Measurements from ENCODE around the gene LONP1.
A peak's percentile ranks its signal among the peaks of the same experiment; 100 is the strongest.

Gene LONP1

DNA sequence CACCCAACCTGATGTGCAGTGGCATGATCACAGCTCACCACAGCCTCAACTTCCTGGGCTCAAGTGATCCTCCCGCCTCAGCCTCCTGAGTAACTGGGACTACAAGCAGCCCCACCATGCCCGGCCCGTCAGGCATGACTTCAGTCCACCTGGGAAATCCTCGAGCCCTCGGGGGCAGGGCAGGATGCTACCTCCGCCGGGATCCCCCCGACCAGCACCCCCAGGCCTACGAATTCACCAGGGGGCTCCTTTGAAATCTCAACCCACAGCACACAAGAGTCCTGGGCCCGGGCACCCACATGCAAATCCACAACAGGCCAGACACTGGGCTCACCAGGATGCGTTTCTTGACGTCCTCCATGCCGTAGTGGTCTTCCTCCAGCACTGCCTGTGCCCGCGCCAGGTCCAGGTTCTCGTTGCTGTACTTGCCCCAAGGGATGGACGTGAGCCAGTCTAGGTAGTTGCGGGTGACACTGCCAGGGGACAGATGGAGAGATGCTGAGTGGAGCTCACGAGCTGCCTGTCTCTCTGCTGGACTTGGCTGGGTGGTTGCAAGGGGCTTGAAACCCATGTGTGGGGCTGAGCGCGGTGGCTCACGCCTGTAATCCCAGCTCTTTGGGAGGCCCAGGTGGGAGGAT lies 19.4 kb downstream of the LONP1 start:
- no peak for TF ChIP-seq SP1 (IDR thresholded peaks at IDR 0.05)
- no peak for TF ChIP-seq TARDBP (IDR thresholded peaks at IDR 0.05)
- TF ChIP-seq ARNT (IDR thresholded peaks at IDR 0.05): no peak
- ChIA-PET CTCF (no interaction called here), POLR2A (interaction anchor here (1.0 to 1.4 kb wide), 3 partner anchors 11 to 18 kb away, joined by 3 to 4 read pairs (median 3); partner anchors contain the start of gene RPL36)
- DNase-seq (ENCODE audit: extremely low spot score): no peak

DNA sequence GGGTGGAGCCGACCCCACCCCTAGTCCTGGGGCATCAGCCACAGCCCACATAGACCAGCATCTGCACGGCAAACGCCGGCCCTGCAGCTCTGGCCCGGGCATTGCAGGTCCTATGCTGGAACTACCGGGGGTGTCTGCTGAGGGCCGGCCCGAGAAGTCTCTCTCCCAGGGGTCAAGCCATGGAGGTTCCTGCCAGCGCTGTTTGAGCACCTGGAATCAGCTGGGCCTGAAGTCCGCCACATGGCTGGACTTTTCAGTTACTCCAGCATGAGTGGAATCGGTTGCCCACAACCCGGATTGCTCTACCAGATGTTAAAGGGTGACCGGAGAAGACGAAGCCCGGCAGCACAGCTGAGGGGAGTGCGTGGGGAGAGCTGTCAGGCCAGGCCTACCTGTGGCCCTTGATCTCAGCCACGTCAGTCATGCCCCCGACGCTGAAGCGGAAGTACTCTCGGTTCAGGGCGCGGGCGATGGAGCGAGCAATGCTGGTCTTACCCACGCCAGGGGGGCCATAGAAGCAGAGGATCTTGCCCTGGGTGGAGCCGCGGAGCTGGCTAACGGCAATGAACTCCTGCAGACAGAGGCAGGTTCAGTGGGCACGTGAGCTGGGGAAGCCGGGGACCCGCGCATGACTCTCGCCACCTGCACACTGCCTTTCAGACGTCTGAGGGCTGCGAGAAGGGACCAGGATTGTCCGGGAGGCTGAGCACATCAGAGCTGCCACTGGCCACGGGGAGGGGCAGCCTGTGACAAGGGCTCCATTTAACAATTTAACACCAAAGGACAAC lies 21.1 kb downstream of the LONP1 start:
- no peak for TF ChIP-seq NFRKB (IDR thresholded peaks at IDR 0.05)
- no peak for TF ChIP-seq BHLHE40 (IDR thresholded peaks at IDR 0.05; ENCODE audit: borderline replicate concordance)
- no peak for TF ChIP-seq LEF1 (IDR thresholded peaks at IDR 0.05; ENCODE audit: borderline replicate concordance)
- no peak for TF ChIP-seq HDGF (IDR thresholded peaks at IDR 0.05; ENCODE audit: borderline replicate concordance)
- DNase-seq (ENCODE audit: extremely low spot score): no peak
- CTCF ChIA-PET: no interaction called here
- POLR2A ChIA-PET: interaction anchor here (0.9 to 2.6 kb wide), 6 partner anchors 9 to 21 kb away, joined by 3 to 14 read pairs (median 4); partner anchors contain the start of genes CATSPERD, LONP1 and RPL36

DNA sequence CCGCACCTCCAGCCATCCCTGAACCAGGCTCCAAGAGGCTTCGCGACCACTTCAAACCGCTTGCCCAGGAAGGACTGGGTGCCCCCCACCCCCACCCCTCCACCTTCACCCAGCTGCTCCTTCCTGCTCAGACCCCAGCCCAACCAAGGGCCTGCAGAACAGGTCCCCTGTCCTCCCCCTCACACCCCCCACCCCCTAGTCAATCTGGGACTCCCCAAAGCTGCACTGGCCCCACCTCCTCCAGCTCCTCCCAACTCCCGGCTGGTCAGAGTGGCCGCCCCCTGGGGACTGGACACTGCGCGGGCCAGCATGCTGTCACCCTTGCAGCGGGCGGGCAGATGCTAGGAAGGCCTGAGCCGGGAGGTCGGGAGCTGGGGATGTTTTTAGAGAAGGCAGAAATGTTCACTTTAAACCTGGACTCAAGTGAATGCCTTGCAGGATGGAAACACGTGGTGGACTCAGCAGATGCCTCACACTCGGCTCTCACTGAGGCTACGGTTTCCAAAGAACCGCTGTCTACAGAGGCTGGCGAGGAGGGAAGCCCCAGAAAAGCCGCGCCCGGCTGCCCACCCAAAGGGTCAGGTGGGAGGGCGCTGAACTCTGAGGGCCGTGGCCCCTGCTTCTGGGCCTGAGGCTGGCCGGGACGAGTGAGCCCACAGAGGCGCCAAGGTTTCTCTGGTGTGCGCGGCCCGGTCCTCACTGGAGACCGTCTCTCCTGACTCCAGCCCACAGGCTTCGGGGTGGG lies 21.9 kb downstream of the LONP1 start:
- POLR2A ChIA-PET: interaction anchor here (1.5 to 2.6 kb wide), 3 partner anchors 9 to 22 kb away, joined by 5 to 14 read pairs (median 7); partner anchors contain the start of genes CATSPERD, LONP1 and RPL36
- TF ChIP-seq, protein P1, sequence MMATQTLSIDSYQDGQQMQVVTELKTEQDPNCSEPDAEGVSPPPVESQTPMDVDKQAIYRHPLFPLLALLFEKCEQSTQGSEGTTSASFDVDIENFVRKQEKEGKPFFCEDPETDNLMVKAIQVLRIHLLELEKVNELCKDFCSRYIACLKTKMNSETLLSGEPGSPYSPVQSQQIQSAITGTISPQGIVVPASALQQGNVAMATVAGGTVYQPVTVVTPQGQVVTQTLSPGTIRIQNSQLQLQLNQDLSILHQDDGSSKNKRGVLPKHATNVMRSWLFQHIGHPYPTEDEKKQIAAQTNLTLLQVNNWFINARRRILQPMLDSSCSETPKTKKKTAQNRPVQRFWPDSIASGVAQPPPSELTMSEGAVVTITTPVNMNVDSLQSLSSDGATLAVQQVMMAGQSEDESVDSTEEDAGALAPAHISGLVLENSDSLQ (IDR thresholded peaks at IDR 0.05): no peak
- TF ChIP-seq ELF4 (IDR thresholded peaks at IDR 0.05): no peak
- TF ChIP-seq FOXA1 (IDR thresholded peaks at IDR 0.05): no peak
- no peak for TF ChIP-seq NFRKB (IDR thresholded peaks at IDR 0.05)
- no peak for TF ChIP-seq LEF1 (IDR thresholded peaks at IDR 0.05; ENCODE audit: borderline replicate concordance)
- CTCF ChIA-PET: no interaction called here
- no peak for DNase-seq (ENCODE audit: extremely low spot score)

DNA sequence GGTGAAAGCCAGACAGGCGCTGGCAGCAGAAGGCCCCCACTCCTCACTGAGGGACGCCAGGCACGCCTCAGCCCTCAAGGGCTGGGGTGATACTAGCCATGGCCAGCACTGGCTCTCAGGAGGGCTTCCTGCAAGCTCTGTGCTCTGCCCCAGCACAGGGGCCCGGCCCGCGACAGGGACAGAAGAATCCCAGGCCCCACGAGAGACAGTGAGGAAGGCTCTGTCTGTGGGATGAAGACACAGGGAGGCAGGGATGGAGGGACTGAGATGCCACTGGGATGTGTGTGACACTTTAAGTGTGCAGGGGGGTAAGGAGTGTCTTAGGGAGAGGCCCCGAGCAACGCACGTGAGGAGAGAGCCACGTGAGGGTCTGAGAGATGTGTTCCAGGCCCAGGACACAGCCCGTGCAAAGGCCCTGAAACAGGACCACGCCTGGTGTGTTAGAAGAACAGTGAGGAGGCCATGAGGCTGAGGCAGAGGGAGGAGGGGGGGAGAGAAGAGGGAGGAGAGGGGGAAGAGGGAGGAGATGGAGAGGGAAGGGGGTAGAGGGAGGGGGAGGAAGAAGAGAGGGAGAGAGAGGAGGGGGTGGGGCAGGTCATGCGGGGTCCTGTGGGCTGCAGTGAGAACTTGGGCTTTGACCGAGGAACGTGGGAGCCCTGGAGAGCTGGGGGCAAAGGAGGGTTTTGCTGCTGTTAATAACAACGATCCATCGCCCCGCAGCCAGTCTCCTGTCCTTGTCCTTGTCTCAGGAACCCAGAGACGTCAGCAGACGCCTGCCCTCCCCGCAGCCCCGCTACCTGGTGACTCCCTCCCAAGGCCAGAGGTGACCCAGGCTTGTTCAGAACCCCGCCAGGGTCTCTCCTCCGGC lies 22.7 kb downstream of the LONP1 start:
- TF ChIP-seq TARDBP (IDR thresholded peaks at IDR 0.05) (no peak), ZNF384 (IDR thresholded peaks at IDR 0.05) (no peak), LEF1 (IDR thresholded peaks at IDR 0.05; ENCODE audit: borderline replicate concordance) (no peak), SUZ12 (IDR thresholded peaks at IDR 0.05) (no peak), FOXM1 (IDR thresholded peaks at IDR 0.05; ENCODE audit: borderline replicate concordance) (no peak)
- POLR2A ChIA-PET: interaction anchor here (1.5 to 2.6 kb wide), 4 partner anchors 8 to 23 kb away, joined by 5 to 14 read pairs (median 10); partner anchors contain the start of genes CATSPERD, LONP1 and RPL36
- CTCF ChIA-PET: no interaction called here
- no peak for DNase-seq (ENCODE audit: extremely low spot score)

DNA sequence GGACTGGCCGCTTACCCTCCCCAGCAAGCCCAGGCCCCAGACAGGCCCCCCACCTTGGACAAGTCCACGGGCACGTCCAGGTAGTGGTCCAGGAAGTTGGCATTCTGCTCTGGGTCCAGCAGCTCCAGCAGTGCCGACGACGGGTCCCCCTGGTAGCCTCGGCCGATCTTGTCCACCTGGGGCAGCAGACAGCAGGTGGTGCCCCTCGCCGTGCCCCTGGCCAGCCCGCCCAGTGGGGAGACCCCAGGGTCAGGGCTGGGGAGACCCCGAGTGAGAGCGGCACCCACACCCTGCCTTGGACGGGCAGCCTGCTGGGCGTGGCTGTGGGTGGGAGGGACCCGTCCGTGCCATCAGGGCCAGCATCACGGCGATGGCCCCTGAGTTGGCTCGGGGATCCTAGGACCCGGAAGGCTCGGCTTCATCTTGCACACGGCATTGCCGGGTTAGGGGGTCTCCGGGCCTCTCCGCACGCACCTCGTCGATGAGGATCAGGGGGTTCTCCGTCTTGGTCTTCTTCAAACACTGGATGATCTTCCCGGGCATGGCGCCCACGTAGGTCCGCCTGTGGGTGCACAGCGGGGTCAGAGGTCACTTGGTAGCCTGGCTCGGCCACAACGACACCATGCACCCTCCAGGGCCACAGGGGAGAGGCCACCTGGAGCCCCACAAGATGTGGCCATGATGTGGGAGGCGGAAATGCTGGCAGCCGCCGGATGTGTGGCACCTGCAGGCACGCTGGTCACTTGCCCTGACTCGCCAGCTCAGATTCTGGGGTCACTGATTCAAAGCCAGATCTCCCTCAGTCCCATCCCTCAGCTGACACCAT lies 23.5 kb downstream of the LONP1 start:
- 0 out of 2 replicates have a peak, but pooled peaks have one; percentile 5 for TF ChIP-seq ELF4 (IDR thresholded peaks at IDR 0.05)
- TF ChIP-seq SP1 (IDR thresholded peaks at IDR 0.05): no peak
- CTCF ChIA-PET: no interaction called here
- POLR2A ChIA-PET: interaction anchor here (1.5 kb wide), 1 partner anchor 23 kb away, joined by 12 read pairs; the partner anchor contains the start of genes CATSPERD and LONP1
- DNase-seq (ENCODE audit: extremely low spot score): no peak

DNA sequence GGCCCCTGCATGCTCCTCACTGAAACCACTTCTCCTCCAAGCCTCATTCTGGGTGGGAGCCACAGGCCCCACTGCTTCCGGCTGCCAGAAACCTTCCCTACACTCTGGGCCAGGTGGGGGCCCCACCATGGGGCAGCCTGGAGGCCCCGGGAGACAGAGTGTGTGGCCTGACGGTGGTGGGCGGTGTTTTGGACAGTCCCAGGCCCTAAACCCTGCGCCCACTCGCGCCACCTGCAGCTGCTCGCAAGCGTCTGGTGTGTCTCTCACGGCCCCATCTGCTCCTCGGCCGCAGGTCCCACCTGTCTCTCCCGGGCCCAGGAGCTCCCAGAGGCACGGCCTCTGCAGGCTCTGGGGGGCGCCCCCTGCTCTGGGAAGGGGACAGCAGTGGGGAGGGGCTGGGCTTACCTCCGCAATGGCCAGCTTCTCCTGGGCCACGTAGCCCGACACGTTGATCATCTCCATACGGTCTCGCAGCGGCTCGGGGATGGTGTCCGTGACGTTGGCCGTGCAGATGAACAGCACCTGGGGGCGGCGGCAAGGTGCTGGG lies 24.2 kb downstream of the LONP1 start:
- no peak for TF ChIP-seq SP1 (IDR thresholded peaks at IDR 0.05)
- no peak for TF ChIP-seq CTBP1 (IDR thresholded peaks at IDR 0.05; ENCODE audit: borderline replicate concordance)
- no peak for TF ChIP-seq ZNF384 (IDR thresholded peaks at IDR 0.05)
- no peak for TF ChIP-seq ARNT (IDR thresholded peaks at IDR 0.05)
- TF ChIP-seq SUZ12 (IDR thresholded peaks at IDR 0.05): no peak
- no peak for TF ChIP-seq FOXK2 (IDR thresholded peaks at IDR 0.05)
- TF ChIP-seq L3MBTL2 (conservative IDR thresholded peaks at IDR 0.05): no peak
- no peak for TF ChIP-seq ELF4 (IDR thresholded peaks at IDR 0.05)
- no peak for TF ChIP-seq BHLHE40 (IDR thresholded peaks at IDR 0.05; ENCODE audit: borderline replicate concordance)
- TF ChIP-seq TARDBP (IDR thresholded peaks at IDR 0.05): no peak
- TF ChIP-seq FOXM1 (IDR thresholded peaks at IDR 0.05; ENCODE audit: borderline replicate concordance): no peak
- no peak for TF ChIP-seq NFRKB (IDR thresholded peaks at IDR 0.05)
- CTCF ChIA-PET: interaction anchor here (0.5 kb wide), 1 partner anchor 148 kb away, joined by 3 read pairs; no protein-coding TSS in a partner anchor
- no peak for DNase-seq (ENCODE audit: extremely low spot score)
- POLR2A ChIA-PET: interaction anchor here (1.5 kb wide), 1 partner anchor 24 kb away, joined by 12 read pairs; the partner anchor contains the start of genes CATSPERD and LONP1
